WTC11 (cell line): ENCODE data around the gene MYO5B.

Experiments
- E2F1 ChIP-seq: sonication (generic); formaldehyde crosslinking; IDR thresholded peaks from 2 replicates; pipeline ENCODE4 v1.8.0; 2022; ENCODE audit warnings: mild to moderate bottlenecking, missing genetic modification reagents
- E2F4 ChIP-seq: sonication (generic); formaldehyde crosslinking; IDR thresholded peaks from 2 replicates; pipeline ENCODE4 v1.8.1; 2022; ENCODE audit warnings: low read depth, mild to moderate bottlenecking, moderate library complexity, missing genetic modification reagents, borderline replicate concordance
- IRF2 ChIP-seq: sonication (generic); formaldehyde crosslinking; IDR thresholded peaks from 2 replicates; pipeline ENCODE4 v1.8.0; 2022; ENCODE audit warnings: low read depth, missing genetic modification reagents, borderline replicate concordance
- SP1 ChIP-seq: sonication (generic); formaldehyde crosslinking; conservative IDR thresholded peaks from 2 replicates; pipeline ENCODE4 v1.8.1; 2022; ENCODE audit warnings: missing genetic modification reagents
- ZBTB21 ChIP-seq: sonication (generic); formaldehyde crosslinking; IDR thresholded peaks from 2 replicates; pipeline ENCODE4 v1.8.1; 2023; ENCODE audit warnings: mild to moderate bottlenecking, missing genetic modification reagents, borderline replicate concordance
- ZNF416 ChIP-seq: fragments of 250-450 bp; sonication (Bioruptor Pico); IDR thresholded peaks from 2 replicates; pipeline ENCODE4 v1.9.0; 2021; ENCODE audit warnings: mild to moderate bottlenecking, inconsistent platforms
- TF ChIP-seq, protein P1 (sequence below): sonication (generic); formaldehyde crosslinking; IDR thresholded peaks from 2 replicates; pipeline ENCODE4 v1.8.0; 2022; ENCODE audit warnings: mild to moderate bottlenecking, missing genetic modification reagents

DNA sequence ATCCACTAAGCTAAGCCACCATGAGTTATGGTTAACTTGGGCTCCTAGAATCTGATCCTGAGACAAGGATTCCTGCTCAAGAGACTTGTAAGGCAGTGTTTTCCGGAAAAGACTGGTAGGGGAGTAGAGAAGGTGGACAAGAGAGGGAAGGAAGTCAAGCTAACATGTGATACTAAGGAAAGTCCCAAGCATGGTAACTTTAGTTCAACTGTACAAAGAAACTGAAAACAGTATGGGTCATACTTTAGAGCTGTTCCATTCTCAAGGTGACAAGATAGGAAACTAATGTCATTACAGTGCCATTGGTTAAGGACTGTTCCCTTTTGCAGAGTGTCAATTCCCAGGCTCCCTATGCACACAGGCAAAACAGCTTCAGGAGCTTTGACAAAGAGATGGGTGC, 5.8 kb downstream of the MYO5B start:
- no peak for TF ChIP-seq ZNF416 (CRISPR knock-in tag)
- TF ChIP-seq E2F4 (CRISPR knock-in tag) = no peak
- no peak for TF ChIP-seq E2F1
- no peak for TF ChIP-seq ZBTB21 (CRISPR knock-in tag)
- TF ChIP-seq, protein P1, sequence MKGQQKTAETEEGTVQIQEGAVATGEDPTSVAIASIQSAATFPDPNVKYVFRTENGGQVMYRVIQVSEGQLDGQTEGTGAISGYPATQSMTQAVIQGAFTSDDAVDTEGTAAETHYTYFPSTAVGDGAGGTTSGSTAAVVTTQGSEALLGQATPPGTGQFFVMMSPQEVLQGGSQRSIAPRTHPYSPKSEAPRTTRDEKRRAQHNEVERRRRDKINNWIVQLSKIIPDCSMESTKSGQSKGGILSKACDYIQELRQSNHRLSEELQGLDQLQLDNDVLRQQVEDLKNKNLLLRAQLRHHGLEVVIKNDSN (CRISPR knock-in tag) = no peak
- TF ChIP-seq SP1 = no peak
- no peak for TF ChIP-seq IRF2 (CRISPR knock-in tag)
